Ascending aorta (tissue), 2 donors: ENCODE data around the gene LAPTM4A. TPM values are rescaled to one million over a fixed set of nuclear protein-coding genes. Genes with fewer than 3 reads are reported as not detected.

Experiments
- DNase-seq, 2 donors: peaks; one replicate each; pipeline ENCODE4 v3.0.0-alpha.2; 2019; ENCODE audit warnings: low spot score in 2 of 2
- H3K27ac ChIP-seq, 2 donors: fragments of 200-600 bp; sonication (generic); one replicate each; pipeline ENCODE4 v1.5.1; 2016 to 2017; ENCODE audit warnings: mild to moderate bottlenecking in 1 of 2
- H3K27me3 ChIP-seq: fragments of 200-600 bp; sonication (generic); one replicate; pipeline ENCODE4 v1.5.1; 2017
- H3K36me3 ChIP-seq, 2 donors: fragments of 200-600 bp; sonication (generic); one replicate each; pipeline ENCODE4 v1.5.1; 2016
- H3K4me1 ChIP-seq, 2 donors: fragments of 200-600 bp; sonication (generic); one replicate each; pipeline ENCODE4 v1.5.1; 2016 to 2017; ENCODE audit warnings: mild to moderate bottlenecking in 1 of 2
- H3K4me3 ChIP-seq, 2 donors: fragments of 200-600 bp; sonication (generic); one replicate each; pipeline ENCODE4 v1.5.1; 2016 to 2017; ENCODE audit warnings: mild to moderate bottlenecking in 1 of 2
- H3K9me3 ChIP-seq, 2 donors: fragments of 200-600 bp; sonication (generic); one replicate each; pipeline ENCODE4 v1.5.1; 2016
- CTCF ChIP-seq, 3 experiments: fragments of 200-600 bp in 2 of 3; fragments of 450-650 bp in 1 of 3; sonication (generic) in 2 of 3; IDR thresholded peaks; one replicate each; pipeline ENCODE4 v1.5.1; 2016 to 2019; ENCODE audit warnings: antibody characterized with exemption in 3 of 3, mild to moderate bottlenecking in 1 of 3, moderate library complexity in 1 of 3
- intact Hi-C: fragments of 100-400 bp; cut with DNase I; formaldehyde crosslinking; loops from one replicate; pipeline ENCODE4 v1.15.1; 2023
- total RNA-seq: library from RNA; depleted of rRNA; stranded (reverse); fragments of >200 nt; gene quantifications from one replicate; pipeline ENCODE4 v1.1.0, GENCODE V29; 2016

LAPTM4A gene
- total RNA-seq, 1 donor from 2014 or later: 95.6 TPM

- Histone ChIP-seq H3K4me1 (no peaks in the 10 kb centered on the region), H3K9me3 (no peaks in the 10 kb centered on the region), H3K4me3 (no peak overlapping the region), H3K36me3 (no peaks in the 10 kb centered on the region), H3K27me3 (no peaks in the 10 kb centered on the region), H3K27ac (no peak overlapping the region)
- DNase-seq: no peak
- no peak for TF ChIP-seq CTCF (IDR thresholded peaks at IDR 0.05)
- intact Hi-C loops: no loop called here
Measured at GRCh38 chr2:20005891-20006470, 45.4 kb downstream of the LAPTM4A start.

GRCh38 chr2:20005067-20005627 lies 46.3 kb downstream of the LAPTM4A start:
- intact Hi-C loops: no loop called here
- no peak for DNase-seq
- H3K4me3 ChIP-seq: no peak overlapping the region
- H3K27me3 ChIP-seq: no peaks in the 10 kb centered on the region
- TF ChIP-seq CTCF (IDR thresholded peaks at IDR 0.05): no peak
- H3K36me3 ChIP-seq: no peaks in the 10 kb centered on the region
- no peak overlapping the region for H3K27ac ChIP-seq
- no peaks in the 10 kb centered on the region for H3K9me3 ChIP-seq
- H3K4me1 ChIP-seq: no peaks in the 10 kb centered on the region

GRCh38 chr2:20001361-20001863 lies 50.0 kb downstream of the LAPTM4A start:
- H3K36me3 ChIP-seq: no peaks in the 10 kb centered on the region
- intact Hi-C loops: no loop called here
- H3K27me3 ChIP-seq: no peaks in the 10 kb centered on the region
- H3K4me3 ChIP-seq: no peak overlapping the region
- no peaks in the 10 kb centered on the region for H3K4me1 ChIP-seq
- no peak for DNase-seq
- H3K27ac ChIP-seq: no peak overlapping the region
- TF ChIP-seq CTCF (IDR thresholded peaks at IDR 0.05): no peak
- no peaks in the 10 kb centered on the region for H3K9me3 ChIP-seq

GRCh38 chr2:19993731-19994130 lies 57.7 kb downstream of the LAPTM4A start:
- Histone ChIP-seq H3K4me3 (no peak overlapping the region), H3K36me3 (no peaks in the 10 kb centered on the region), H3K9me3 (no peaks in the 10 kb centered on the region), H3K27ac (no peak overlapping the region), H3K4me1 (peaks cover 0 to 2% of the 10 kb centered on the region in 2 donors), H3K27me3 (no peaks in the 10 kb centered on the region)
- intact Hi-C loops: no loop called here
- no peak for DNase-seq
- no peak for TF ChIP-seq CTCF (IDR thresholded peaks at IDR 0.05)

- Histone ChIP-seq H3K9me3 (no peaks in the 10 kb centered on the region), H3K4me3 (no peak overlapping the region), H3K4me1 (peaks cover 0 to 5% of the 10 kb centered on the region in 2 donors), H3K36me3 (no peaks in the 10 kb centered on the region), H3K27me3 (no peaks in the 10 kb centered on the region), H3K27ac (no peak overlapping the region)
- DNase-seq: no peak
- no peak for TF ChIP-seq CTCF (IDR thresholded peaks at IDR 0.05)
- intact Hi-C loops: loop anchor here (2.0 kb wide), 1 partner anchor 21 kb away; the partner anchor contains the start of gene MATN3
Measured at GRCh38 chr2:19991895-19992294, 59.5 kb downstream of the LAPTM4A start.
